HG03280 (cell line): ENCODE data around the gene OR10H4.
"Not testable (repeated sequence)": the region's sequence is repeated elsewhere in the genome, so short reads cannot be mapped to it uniquely, and the experiment has no call there.

Experiments
- ATAC-seq: cut with Tn5 transposase; IDR thresholded peaks from one replicate; pipeline ENCODE4 v1.9.1; 2021; ENCODE audit warnings: mild to moderate bottlenecking, moderate library complexity; ENCODE audit not compliant: unreplicated experiment

Gene OR10H4

GRCh38 chr19:15948223-15949058 lies at the start of gene OR10H4:
Gene OR10H4 (plus strand): TSS chr19:15949008. CDS start chr19:15949008, 0 bp downstream.
- no peak for ATAC-seq

GRCh38 chr19:15899561-15899960 lies 49.2 kb upstream of the OR10H4 start:
- not testable (repeated sequence) for ATAC-seq

- not testable (repeated sequence) for ATAC-seq
These were observed 48.8 kb upstream of the OR10H4 start for GRCh38 chr19:15900032-15900431.

GRCh38 chr19:15900504-15900903 lies 48.3 kb upstream of the OR10H4 start:
- ATAC-seq: no peak

- no peak for ATAC-seq
These were observed 46.6 kb upstream of the OR10H4 start for GRCh38 chr19:15902254-15902653.

GRCh38 chr19:15902898-15903297 lies 45.9 kb upstream of the OR10H4 start:
- ATAC-seq: not testable (repeated sequence)

- ATAC-seq: no peak
These were observed 43.8 kb upstream of the OR10H4 start for GRCh38 chr19:15905026-15905425.

- no peak for ATAC-seq
These were observed 37.1 kb upstream of the OR10H4 start for GRCh38 chr19:15911599-15912235.

GRCh38 chr19:15913384-15913783 lies 35.4 kb upstream of the OR10H4 start:
- no peak for ATAC-seq

- no peak for ATAC-seq
These were observed 35.0 kb upstream of the OR10H4 start for GRCh38 chr19:15913830-15914229.

GRCh38 chr19:15915109-15915508 lies 33.7 kb upstream of the OR10H4 start:
- ATAC-seq: no peak

GRCh38 chr19:15919243-15919642 lies 29.6 kb upstream of the OR10H4 start:
- ATAC-seq: no peak

- no peak for ATAC-seq
These were observed 26.8 kb upstream of the OR10H4 start for GRCh38 chr19:15922021-15922420.

GRCh38 chr19:15923702-15924101 lies 25.1 kb upstream of the OR10H4 start:
- no peak for ATAC-seq

- no peak for ATAC-seq
These were observed 22.3 kb upstream of the OR10H4 start for GRCh38 chr19:15926484-15926883.

- no peak for ATAC-seq
These were observed 20.5 kb upstream of the OR10H4 start for GRCh38 chr19:15928321-15928720.

- not testable (repeated sequence) for ATAC-seq
These were observed 15.0 kb upstream of the OR10H4 start for GRCh38 chr19:15933761-15934331.

GRCh38 chr19:15934332-15935078 lies 14.3 kb upstream of the OR10H4 start, which contains the start of gene CYP4F11:
Gene CYP4F11 (minus strand): TSS chr19:15934529. CDS start chr19:15934408, 121 bp downstream.
- no peak for ATAC-seq

GRCh38 chr19:15935167-15935702 lies 13.6 kb upstream of the OR10H4 start:
- no peak for ATAC-seq

GRCh38 chr19:15936173-15936572 lies 12.6 kb upstream of the OR10H4 start:
- ATAC-seq: no peak

- ATAC-seq: no peak
These were observed 11.9 kb upstream of the OR10H4 start for GRCh38 chr19:15936950-15937349.
